Colonic mucosa (tissue), 4 donors: ENCODE measurements around the gene RIPK3. TPM values are rescaled to one million over a fixed set of nuclear protein-coding genes. Genes with fewer than 3 reads are reported as not detected.

Source experiments
- DNase-seq: peaks from one replicate; pipeline ENCODE4 v3.0.0-alpha.2; 2020
- H3K27ac ChIP-seq: fragments of 200-600 bp; one replicate; pipeline ENCODE4 v1.8.0; 2021
- H3K27me3 ChIP-seq: fragments of 200-600 bp; one replicate; pipeline ENCODE4 v1.8.0; 2021
- H3K36me3 ChIP-seq: fragments of 200-600 bp; one replicate; pipeline ENCODE4 v1.8.0; 2021
- H3K4me1 ChIP-seq: fragments of 200-600 bp; one replicate; pipeline ENCODE4 v1.8.0; 2021; ENCODE audit warnings: mild to moderate bottlenecking
- H3K4me3 ChIP-seq: fragments of 200-600 bp; one replicate; pipeline ENCODE4 v1.8.0; 2021
- H3K9ac ChIP-seq, 2 donors: one replicate each; pipeline ENCODE4 v1.7.0; 2013; ENCODE audit warnings: control low read depth in 2 of 2, low read depth in 2 of 2, low read length in 2 of 2
- H3K9me3 ChIP-seq: fragments of 200-600 bp; one replicate; pipeline ENCODE4 v1.8.0; 2021
- intact Hi-C: fragments of 100-400 bp; cut with DNase I; formaldehyde crosslinking; loops from one replicate; pipeline ENCODE4 v1.14.1; 2022
- total RNA-seq, 2 donors: library from RNA; stranded (reverse); fragmentation: NEBNext Ultra II Directional in 1 of 2; extraction: Animal tissue kit (Norgen Biotek cat#: 25700) in 1 of 2; gene quantifications; one replicate each; pipeline ENCODE4 v1.2.1, GENCODE V29; 2021
- TF ChIP-seq, protein P1 (sequence below): fragments of 200-600 bp; IDR thresholded peaks from one replicate; pipeline ENCODE4 v1.8.0; 2022; ENCODE audit warnings: antibody characterized with exemption, mild to moderate bottlenecking
- donor health status: healthy.
- donor health status: DM: no; HTN: no; CAD: no.
- donor health status: DM: no; HTN: no; CAD: no.

The RIPK3 gene
- total RNA-seq, 2 donors from 2014 or later, result 30.1 to 38.2 TPM

GRCh38 chr14:24296341-24297157, 43.2 kb downstream of the RIPK3 start:
- Histone ChIP-seq H3K9ac (no peak overlapping the region), H3K4me3 (no peak overlapping the region), H3K27me3 (no peaks in the 10 kb centered on the region), H3K36me3 (peaks cover 8% of the 10 kb centered on the region), H3K4me1 (peaks cover 13% of the 10 kb centered on the region), H3K9me3 (no peaks in the 10 kb centered on the region), H3K27ac (no peak overlapping the region)
- peak; percentile 66 for DNase-seq
- TF ChIP-seq, protein P1, sequence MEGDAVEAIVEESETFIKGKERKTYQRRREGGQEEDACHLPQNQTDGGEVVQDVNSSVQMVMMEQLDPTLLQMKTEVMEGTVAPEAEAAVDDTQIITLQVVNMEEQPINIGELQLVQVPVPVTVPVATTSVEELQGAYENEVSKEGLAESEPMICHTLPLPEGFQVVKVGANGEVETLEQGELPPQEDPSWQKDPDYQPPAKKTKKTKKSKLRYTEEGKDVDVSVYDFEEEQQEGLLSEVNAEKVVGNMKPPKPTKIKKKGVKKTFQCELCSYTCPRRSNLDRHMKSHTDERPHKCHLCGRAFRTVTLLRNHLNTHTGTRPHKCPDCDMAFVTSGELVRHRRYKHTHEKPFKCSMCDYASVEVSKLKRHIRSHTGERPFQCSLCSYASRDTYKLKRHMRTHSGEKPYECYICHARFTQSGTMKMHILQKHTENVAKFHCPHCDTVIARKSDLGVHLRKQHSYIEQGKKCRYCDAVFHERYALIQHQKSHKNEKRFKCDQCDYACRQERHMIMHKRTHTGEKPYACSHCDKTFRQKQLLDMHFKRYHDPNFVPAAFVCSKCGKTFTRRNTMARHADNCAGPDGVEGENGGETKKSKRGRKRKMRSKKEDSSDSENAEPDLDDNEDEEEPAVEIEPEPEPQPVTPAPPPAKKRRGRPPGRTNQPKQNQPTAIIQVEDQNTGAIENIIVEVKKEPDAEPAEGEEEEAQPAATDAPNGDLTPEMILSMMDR, result peak; percentile 68
- intact Hi-C loops, result no loop called here

GRCh38 chr14:24293525-24293924, 46.3 kb downstream of the RIPK3 start:
- Histone ChIP-seq H3K9me3 (no peaks in the 10 kb centered on the region), H3K9ac (no peak overlapping the region), H3K27ac (no peak overlapping the region), H3K27me3 (no peaks in the 10 kb centered on the region), H3K4me1 (peaks cover 7% of the 10 kb centered on the region), H3K36me3 (peaks cover 8% of the 10 kb centered on the region), H3K4me3 (no peak overlapping the region)
- no peak for DNase-seq
- intact Hi-C loops, result loop anchor here (2.0 kb wide), 1 partner anchor 49 kb away; no protein-coding TSS in a partner anchor
- TF ChIP-seq, protein P1, result no peak

DNA sequence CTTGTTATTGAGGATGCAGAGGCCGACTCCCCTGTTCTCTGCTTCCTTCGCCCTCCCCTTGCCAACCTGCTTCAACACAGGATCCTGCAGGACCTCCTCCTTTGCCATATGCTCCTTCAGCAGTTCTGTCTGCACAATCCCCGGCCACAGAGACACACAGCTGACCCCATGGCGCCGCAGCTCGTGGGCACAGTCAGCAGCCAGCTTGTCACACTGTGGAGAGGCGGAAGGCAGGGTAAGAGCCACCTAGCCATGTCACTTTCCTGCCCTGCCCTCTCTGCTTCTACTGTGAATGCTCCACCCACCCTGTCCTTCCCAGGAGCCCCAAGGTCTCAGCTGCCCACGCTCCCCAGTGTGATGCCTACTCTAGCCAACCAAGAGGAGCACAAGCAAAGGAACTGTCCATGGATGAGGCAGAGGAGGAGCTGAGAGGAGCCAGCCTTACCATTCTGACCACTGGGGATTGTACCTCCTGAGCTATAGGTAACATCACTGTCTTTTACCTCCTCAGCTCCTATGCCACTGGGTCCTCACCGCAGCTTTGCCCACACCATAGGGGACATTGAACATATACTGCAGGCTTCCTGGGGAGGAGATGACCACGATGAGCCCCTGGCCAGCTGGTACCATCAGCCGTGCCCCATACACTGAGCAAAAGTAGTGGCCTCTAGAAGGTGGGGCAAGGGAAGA, 47.5 kb downstream of the RIPK3 start:
- intact Hi-C loops, result loop anchor here (2.0 kb wide), 1 partner anchor 47 kb away; no protein-coding TSS in a partner anchor
- peaks cover 8% of the 10 kb centered on the region for H3K36me3 ChIP-seq
- TF ChIP-seq, protein P1, result no peak
- no peak overlapping the region for H3K27ac ChIP-seq
- no peak overlapping the region for H3K4me3 ChIP-seq
- no peaks in the 10 kb centered on the region for H3K9me3 ChIP-seq
- no peak for DNase-seq
- H3K4me1 ChIP-seq, result peaks cover 7% of the 10 kb centered on the region
- no peaks in the 10 kb centered on the region for H3K27me3 ChIP-seq
- no peak overlapping the region for H3K9ac ChIP-seq

- Histone ChIP-seq H3K4me1 (peaks cover under 1% of the 10 kb centered on the region), H3K9ac (no peak overlapping the region), H3K36me3 (peaks cover 8% of the 10 kb centered on the region), H3K9me3 (no peaks in the 10 kb centered on the region), H3K4me3 (no peak overlapping the region), H3K27me3 (no peaks in the 10 kb centered on the region), H3K27ac (no peak overlapping the region)
- no peak for DNase-seq
- intact Hi-C loops, result loop anchor here (2.0 kb wide), 1 partner anchor 47 kb away; no protein-coding TSS in a partner anchor
- TF ChIP-seq, protein P1, result no peak
Observed at GRCh38 chr14:24291446-24292117, 48.2 kb downstream of the RIPK3 start.

GRCh38 chr14:24290746-24291145, 49.0 kb downstream of the RIPK3 start:
- Histone ChIP-seq H3K27ac (no peak overlapping the region), H3K9ac (no peak overlapping the region), H3K9me3 (no peaks in the 10 kb centered on the region), H3K4me3 (no peak overlapping the region), H3K4me1 (no peaks in the 10 kb centered on the region), H3K27me3 (no peaks in the 10 kb centered on the region), H3K36me3 (peaks cover 8% of the 10 kb centered on the region)
- intact Hi-C loops, result no loop called here
- TF ChIP-seq, protein P1, result no peak
- DNase-seq, result no peak
